ENCODE results near the gene CIAO3.

CIAO3 gene

DNA sequence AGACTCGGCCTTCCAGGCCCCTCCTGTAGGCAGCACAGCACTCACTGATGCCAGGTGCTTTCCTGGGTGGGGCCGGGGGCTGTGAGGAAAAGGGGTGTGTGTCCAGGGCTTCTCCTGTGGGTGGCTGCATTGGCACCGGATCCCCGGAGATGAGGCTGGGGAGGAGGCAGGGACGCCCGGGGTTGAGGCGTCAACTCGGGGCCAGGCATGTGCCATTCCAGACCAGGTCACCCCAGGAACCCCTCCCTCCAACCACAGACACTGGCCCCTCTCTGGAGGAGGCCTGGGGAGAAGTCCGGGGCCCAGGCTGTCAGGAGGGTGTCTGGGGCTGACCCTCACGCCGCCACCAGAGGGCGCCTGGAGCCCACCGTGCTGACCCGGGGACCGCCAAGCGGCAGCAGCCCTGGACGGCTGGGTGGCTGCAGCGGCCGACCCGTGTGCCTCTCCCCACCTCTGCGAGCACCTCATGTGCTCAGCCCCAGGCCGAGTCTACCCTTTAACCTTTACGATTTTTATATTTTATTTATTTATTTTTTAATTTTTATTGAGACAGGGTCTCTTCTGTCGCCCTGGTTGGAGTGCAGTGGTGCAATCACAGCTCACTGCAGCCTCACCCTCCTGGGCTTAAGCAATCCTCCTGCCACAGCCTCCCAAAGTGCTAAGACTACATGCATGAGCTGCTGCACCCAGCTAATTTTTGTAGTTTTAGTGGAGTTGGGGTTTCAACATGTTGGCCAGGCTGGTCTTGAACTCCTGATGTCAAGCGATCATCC is 29.1 kb downstream of the CIAO3 start:
- TF ChIP-seq GATA3 (IDR thresholded peaks at IDR 0.05; ENCODE audit: low read depth, low read length) (no peak), GATA2 (IDR thresholded peaks at IDR 0.05; ENCODE audit: low read depth, low read length) (no peak)

DNA sequence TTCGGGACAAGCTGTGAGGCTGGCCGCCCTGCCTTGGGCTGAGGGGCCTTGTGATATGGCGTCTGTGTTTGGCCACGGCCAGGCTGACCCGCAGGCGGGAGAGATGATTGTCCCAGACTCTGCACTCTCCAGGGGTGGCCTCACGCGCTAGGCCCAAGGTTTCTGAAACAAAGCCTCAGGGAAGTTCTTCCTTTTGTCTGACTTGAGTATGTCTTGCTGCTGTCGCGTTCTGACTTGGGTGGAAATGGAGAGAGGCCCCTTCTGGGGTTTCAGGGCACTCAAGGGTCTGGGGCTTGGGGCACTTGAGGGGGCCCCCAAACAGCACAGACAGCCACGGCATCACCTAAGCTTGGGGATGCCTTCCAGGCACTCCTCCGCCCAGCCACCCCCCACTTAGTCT is 29.7 kb downstream of the CIAO3 start:
- TF ChIP-seq GATA3 (IDR thresholded peaks at IDR 0.05; ENCODE audit: low read depth, low read length) (no peak), GATA2 (IDR thresholded peaks at IDR 0.05; ENCODE audit: low read depth, low read length) (no peak)

DNA sequence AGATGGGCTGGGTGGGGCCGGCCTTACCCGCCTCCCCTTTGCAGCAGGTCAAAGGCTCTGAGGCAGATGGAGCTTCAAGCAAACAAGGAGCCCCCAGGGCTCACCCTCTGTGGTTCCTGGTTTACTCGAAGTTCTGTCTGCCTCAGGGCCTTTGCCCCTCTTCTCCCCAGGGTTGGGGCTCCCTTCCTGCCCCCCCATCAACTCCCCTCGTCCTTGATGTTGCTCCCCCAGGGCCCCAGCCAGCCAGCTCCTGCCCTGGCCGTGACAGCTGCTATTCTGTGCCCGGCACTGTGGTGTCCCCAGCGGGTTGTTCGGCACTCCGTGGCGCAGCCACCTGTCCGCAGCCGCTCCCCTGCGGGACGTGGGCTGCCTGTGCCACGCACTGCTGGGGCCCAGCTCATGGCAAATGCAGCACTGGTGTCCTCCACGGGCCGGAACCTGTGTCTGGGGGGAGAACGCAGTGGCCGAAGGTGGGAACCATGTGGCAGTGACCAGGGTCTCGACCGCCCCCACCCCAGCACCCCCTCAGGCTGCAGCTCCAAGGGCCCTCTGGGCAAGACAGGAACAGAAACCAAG is 30.2 kb downstream of the CIAO3 start:
- TF ChIP-seq GATA3 (IDR thresholded peaks at IDR 0.05; ENCODE audit: low read depth, low read length): no peak
- TF ChIP-seq GATA2 (IDR thresholded peaks at IDR 0.05; ENCODE audit: low read depth, low read length): no peak

DNA sequence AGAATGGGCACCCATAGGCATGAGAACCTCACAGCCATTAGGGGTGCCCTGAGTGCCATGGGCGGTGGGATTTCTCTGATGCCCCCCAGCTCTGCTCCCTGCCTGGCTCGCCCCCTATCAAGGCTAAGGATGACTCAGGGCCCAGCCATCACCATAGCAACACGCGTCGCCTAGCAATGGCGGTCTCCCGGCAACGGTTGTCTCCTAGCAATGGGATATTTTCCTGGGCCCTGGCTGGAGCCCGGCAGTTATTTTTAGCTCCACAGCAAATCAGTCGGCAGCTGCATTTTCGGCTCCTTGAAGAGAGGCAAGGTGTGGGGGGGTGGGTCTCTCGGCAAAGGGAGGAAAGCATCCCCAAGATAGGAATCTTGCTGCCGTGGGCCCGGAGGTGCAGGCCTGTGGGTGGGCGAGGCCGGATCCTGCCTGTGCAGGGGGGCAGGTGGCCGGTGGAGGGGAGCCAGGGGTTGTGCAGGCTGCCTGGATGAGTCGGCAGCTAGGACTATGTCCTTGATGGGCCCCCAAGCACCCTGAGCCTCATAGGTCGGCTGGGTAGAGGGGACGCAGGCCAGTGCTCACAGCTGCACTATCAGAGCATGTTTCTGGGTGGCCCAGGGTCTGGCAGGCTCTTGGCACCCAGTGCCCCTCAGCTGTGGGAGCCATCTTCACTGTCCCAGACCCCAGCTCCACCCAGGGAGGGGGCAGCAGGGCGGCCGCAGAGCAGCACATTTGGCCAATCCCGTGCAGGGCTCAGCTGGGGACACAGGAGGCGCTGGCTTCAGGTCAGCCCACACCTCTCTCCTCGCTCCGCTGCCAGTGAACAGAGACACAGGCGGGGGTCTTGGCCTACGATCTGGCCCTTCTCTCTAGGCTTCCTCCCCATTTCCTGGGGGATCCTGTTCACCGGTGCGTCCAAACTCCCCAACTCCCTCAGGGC is 31.0 kb downstream of the CIAO3 start:
- TF ChIP-seq GATA2 (IDR thresholded peaks at IDR 0.05; ENCODE audit: low read depth, low read length): peak; percentile 82
- TF ChIP-seq GATA3 (IDR thresholded peaks at IDR 0.05; ENCODE audit: low read depth, low read length): no peak

DNA sequence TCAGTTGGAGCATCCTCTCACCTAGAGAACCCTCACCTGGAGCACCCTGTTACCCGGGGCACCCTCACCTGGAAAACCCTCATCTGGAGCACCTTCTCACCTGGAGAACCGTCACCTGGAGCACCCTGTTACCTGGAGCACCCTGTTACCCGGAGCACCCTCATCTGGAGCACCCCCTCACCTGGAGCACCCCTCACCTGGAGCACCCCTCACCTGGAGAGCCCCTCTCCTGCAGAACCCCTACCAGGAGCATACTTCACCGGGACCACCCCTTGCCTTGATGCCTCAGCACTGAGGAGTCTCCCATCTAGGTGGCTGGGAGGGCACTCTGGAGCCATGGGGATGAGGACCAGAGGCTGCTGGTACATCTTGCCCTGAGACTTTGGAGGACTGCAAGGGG is 31.8 kb downstream of the CIAO3 start:
- TF ChIP-seq GATA3 (IDR thresholded peaks at IDR 0.05; ENCODE audit: low read depth, low read length): no peak
- no peak for TF ChIP-seq GATA2 (IDR thresholded peaks at IDR 0.05; ENCODE audit: low read depth, low read length)

DNA sequence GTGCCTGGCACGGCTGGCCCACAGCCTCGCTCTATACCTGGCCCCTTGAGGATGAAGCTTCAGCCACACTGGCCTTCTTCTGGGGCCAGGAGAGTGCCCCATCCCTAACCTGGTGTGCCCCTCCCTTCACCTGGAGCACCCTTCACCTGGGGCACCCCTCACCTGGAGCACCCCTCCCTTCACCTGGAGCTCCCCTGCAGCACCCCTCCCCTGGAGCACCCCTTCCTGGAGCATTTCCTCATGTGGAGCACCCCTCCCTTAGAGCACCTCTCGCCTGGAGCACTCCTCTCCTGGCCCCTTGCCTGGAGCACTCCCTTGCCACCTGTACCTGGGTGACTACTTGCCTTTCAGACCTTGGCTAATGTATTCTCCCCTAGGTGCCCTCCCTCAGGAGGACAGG is 32.8 kb downstream of the CIAO3 start:
- TF ChIP-seq GATA2 (IDR thresholded peaks at IDR 0.05; ENCODE audit: low read depth, low read length) (no peak), GATA3 (IDR thresholded peaks at IDR 0.05; ENCODE audit: low read depth, low read length) (no peak)

DNA sequence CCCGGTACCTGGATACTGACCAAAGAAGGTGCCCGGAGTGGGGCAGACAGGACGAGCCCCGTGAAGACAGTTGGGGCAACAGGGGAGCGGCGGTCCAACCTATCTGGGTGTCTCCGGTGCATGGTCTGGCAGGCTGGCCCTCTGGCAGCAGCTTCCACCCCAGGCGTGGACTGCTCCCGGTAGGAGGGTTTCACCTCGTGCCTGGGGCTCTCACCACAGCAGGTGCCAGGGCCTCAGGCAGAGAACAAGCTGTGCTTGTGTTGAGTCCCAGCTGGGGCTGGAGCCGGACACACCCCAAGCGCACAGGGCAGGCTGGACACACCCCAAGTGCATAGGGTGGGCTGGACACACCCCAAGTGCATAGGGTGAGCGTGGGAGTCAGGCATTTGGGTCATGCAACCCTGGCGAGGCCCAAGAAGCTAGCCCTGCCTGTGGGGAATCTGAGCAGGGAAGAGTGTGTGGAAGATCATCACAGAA is 33.7 kb downstream of the CIAO3 start:
- TF ChIP-seq GATA2 (IDR thresholded peaks at IDR 0.05; ENCODE audit: low read depth, low read length) (no peak), GATA3 (IDR thresholded peaks at IDR 0.05; ENCODE audit: low read depth, low read length) (no peak)

- TF ChIP-seq GATA3 (IDR thresholded peaks at IDR 0.05; ENCODE audit: low read depth, low read length) (no peak), GATA2 (IDR thresholded peaks at IDR 0.05; ENCODE audit: low read depth, low read length) (no peak)
These were observed 34.4 kb downstream of the CIAO3 start for GRCh38 chr16:706189-707061.

DNA sequence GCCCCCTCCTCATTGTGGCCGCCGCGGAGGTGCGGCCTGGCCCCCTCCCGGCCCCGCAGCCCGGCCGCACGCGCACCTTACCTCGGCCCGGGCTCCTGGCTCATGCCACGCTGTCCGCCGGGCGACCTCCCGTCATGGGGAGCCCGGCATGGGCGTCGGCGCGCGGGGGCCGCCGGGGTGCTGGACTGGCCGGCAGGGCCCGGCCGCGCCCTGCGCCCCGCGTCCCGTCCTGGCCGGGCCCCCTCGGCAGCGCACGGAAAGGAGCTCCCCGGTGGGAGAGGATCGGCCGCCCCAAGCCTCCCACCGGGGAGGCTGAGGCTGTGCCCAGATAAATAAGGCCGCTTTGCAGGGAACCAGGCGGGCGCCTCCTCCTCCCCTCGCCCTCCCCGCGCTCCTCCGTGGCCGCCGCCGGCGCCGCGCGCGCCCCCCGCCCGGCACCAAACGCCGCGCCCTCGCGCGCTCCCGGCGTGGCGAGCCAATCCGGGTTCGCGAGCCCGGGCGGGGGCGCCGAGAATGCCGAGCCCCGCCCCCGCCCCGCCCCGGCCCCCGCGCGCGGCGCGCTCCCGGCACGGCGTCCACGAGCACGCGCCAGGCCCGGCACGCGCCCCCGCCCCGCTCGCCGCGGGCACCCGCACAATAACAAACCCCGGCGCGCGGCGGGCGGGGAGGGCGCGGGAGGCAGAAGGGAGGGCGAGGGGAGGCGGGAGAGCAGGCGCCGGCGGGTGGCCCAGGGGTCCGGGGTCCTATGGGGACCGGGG is 35.2 kb downstream of the CIAO3 start, which contains the start of gene FBXL16:
Gene FBXL16 (minus strand): TSS at position 371 of the 758 bp plus-strand sequence. CDS start 8,396 bp downstream, outside the sequence.
- TF ChIP-seq GATA3 (IDR thresholded peaks at IDR 0.05; ENCODE audit: low read depth, low read length) (no peak), GATA2 (IDR thresholded peaks at IDR 0.05; ENCODE audit: low read depth, low read length) (no peak)

DNA sequence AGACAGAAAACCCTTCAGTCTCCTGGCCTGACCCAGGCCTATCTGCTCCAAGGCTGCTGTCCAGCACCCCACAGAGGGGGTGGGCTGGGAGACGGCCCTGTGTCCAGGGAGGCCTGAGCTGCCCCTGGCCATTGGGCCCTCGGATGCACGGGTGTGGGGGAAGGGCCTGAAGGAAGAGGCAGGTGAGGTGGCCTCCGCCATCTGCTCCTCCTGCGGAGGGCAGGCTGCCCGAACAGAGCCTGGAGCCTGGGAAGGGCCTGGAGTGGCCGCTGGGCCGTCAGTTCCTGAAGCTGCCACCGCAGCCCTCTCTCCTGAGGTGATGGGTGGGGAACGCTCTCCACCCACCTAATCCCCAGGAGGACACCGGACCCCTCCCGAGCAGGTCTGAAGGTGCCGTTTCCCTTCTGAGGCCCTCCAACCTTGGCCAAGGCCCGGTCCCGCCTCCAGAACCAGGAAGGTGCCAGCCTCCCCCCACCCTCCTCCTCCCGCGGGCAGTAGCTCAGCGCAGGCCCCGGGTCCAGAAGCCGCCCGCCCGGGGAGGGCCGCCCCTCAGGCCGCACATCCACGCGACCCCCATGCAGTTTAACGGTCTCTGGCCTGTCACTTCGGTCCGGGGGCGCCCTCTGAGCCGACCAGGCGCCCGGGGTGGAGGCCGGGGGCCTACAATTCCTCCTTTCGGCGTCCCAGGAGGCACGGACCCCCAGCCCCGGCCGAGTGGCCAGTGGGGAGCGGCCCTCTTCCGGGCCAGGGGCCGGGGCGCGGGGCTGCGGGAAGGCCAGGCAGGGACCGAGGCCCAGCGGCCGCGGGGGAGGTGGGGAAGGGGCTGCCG is 36.0 kb downstream of the CIAO3 start:
- TF ChIP-seq GATA2 (IDR thresholded peaks at IDR 0.05; ENCODE audit: low read depth, low read length) (no peak), GATA3 (IDR thresholded peaks at IDR 0.05; ENCODE audit: low read depth, low read length) (no peak)

DNA sequence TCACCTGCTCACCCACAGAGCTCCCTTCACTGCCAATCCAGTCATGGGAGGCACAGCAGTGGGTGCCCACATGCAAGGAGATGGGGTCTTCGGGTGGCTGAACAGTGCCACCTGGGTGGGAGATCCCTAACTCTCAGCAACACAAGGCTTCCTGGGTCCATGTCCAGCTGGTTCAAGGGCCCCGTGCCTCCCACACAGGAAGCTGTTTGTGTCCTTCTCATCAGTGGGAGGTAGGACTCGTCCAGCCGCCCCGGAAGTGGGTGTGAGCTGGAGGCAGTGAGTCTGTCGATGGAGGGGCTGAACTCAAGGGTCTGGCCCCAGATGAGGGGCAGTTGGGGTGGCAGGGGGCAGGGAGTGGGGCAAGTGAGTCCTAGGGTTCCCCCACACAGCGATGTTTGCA is 36.8 kb downstream of the CIAO3 start:
- TF ChIP-seq GATA2 (IDR thresholded peaks at IDR 0.05; ENCODE audit: low read depth, low read length) (no peak), GATA3 (IDR thresholded peaks at IDR 0.05; ENCODE audit: low read depth, low read length) (no peak)

DNA sequence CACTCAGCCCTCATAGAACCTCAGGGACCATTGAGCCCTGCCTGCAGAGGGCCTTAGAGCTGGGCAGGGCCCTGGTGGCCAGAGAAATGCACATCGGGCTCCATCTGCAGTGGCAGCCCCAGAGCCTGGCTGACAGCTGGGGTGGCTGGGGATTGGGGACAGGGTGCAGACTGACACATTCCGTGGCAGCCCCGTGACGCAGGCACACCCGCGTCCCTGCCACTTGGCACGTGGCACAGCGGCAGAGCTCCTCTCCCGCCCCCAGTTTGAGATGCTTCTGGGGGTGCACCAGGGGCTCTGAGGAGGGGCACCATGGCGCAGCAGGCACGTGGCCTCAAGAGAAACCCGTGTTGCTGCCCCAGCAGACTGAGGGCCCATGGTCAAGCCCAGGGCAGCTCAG is 37.4 kb downstream of the CIAO3 start:
- TF ChIP-seq GATA3 (IDR thresholded peaks at IDR 0.05; ENCODE audit: low read depth, low read length) (no peak), GATA2 (IDR thresholded peaks at IDR 0.05; ENCODE audit: low read depth, low read length) (no peak)
